ENCODE measurements around the gene TCF12.
"Not testable (repeated sequence)": the region's sequence is repeated elsewhere in the genome, so short reads cannot be mapped to it uniquely, and the experiment has no call there.

TCF12 gene

GRCh38 chr15:57148262-57148661, 229.8 kb downstream of the TCF12 start:
- TF ChIP-seq CTCF (IDR thresholded peaks at IDR 0.05; ENCODE audit: low read length, missing control alignments) = no peak
- H3K4me3 ChIP-seq (replicated peaks; ENCODE audit: low read depth, low read length) = no peak overlapping the region
- DNase-seq (ENCODE audit: low read depth) = no peak

GRCh38 chr15:57149196-57149595, 230.8 kb downstream of the TCF12 start:
- H3K4me3 ChIP-seq (replicated peaks; ENCODE audit: low read depth, low read length) = no peak overlapping the region
- peak; percentile 79 for DNase-seq (ENCODE audit: low read depth)
- TF ChIP-seq CTCF (IDR thresholded peaks at IDR 0.05; ENCODE audit: low read length, missing control alignments) = no peak

- DNase-seq (ENCODE audit: low read depth) = no peak
- no peak for TF ChIP-seq CTCF (IDR thresholded peaks at IDR 0.05; ENCODE audit: low read length, missing control alignments)
- H3K4me3 ChIP-seq (replicated peaks; ENCODE audit: low read depth, low read length) = no peak overlapping the region
These were observed 231.8 kb downstream of the TCF12 start for GRCh38 chr15:57150066-57150865.

- not testable (repeated sequence) for DNase-seq (ENCODE audit: low read depth); H3K4me3 ChIP-seq (replicated peaks; ENCODE audit: low read depth, low read length)
These were observed 232.4 kb downstream of the TCF12 start for GRCh38 chr15:57150866-57151203.

- H3K4me3 ChIP-seq (replicated peaks; ENCODE audit: low read depth, low read length) = no peak overlapping the region
- TF ChIP-seq CTCF (IDR thresholded peaks at IDR 0.05; ENCODE audit: low read length, missing control alignments) = no peak
- no peak for DNase-seq (ENCODE audit: low read depth)
These were observed 233.7 kb downstream of the TCF12 start for GRCh38 chr15:57152133-57152532.

GRCh38 chr15:57152666-57153539, 234.5 kb downstream of the TCF12 start:
- no peak for TF ChIP-seq CTCF (IDR thresholded peaks at IDR 0.05; ENCODE audit: low read length, missing control alignments)
- no peak overlapping the region for H3K4me3 ChIP-seq (replicated peaks; ENCODE audit: low read depth, low read length)
- DNase-seq (ENCODE audit: low read depth) = peak; percentile 94

GRCh38 chr15:57156210-57156884, 237.9 kb downstream of the TCF12 start:
- H3K4me3 ChIP-seq (replicated peaks; ENCODE audit: low read depth, low read length) = no peak overlapping the region
- DNase-seq (ENCODE audit: low read depth) = no peak
- no peak for TF ChIP-seq CTCF (IDR thresholded peaks at IDR 0.05; ENCODE audit: low read length, missing control alignments)
